Mesendoderm (in vitro differentiated cells): ENCODE results near the gene LRRC4C.
A peak's percentile ranks its signal among the peaks of the same experiment; 100 is the strongest.

ENCODE experiments used
- DNase-seq: peaks from one replicate; pipeline ENCODE4 v3.0.0; 2013
- H2AK5ac ChIP-seq: 2 replicates; pipeline ENCODE4 v1.6.1; 2013; ENCODE audit warnings: low read length, inconsistent platforms
- H2BK120ac ChIP-seq: 2 replicates; pipeline ENCODE4 v1.6.1; 2013; ENCODE audit warnings: low read depth, mild to moderate bottlenecking, low read length, moderate library complexity, mixed read lengths
- H2BK15ac ChIP-seq: replicated peaks from 2 replicates; pipeline ENCODE4 v1.6.1; 2013; ENCODE audit warnings: low read depth, mild to moderate bottlenecking, moderate library complexity
- H2BK5ac ChIP-seq: 2 replicates; pipeline ENCODE4 v1.6.1; 2013; ENCODE audit warnings: low read length, inconsistent platforms
- H3K18ac ChIP-seq: 2 replicates; pipeline ENCODE4 v1.6.1; 2013; ENCODE audit warnings: mild to moderate bottlenecking, low read length, mixed read lengths
- H3K23ac ChIP-seq: one replicate; pipeline ENCODE4 v1.6.1; 2013; ENCODE audit warnings: low read length
- H3K27ac ChIP-seq: 2 replicates; pipeline ENCODE4 v1.5.1; 2013; ENCODE audit warnings: low read depth, mild to moderate bottlenecking, inconsistent platforms, low read length, moderate library complexity
- H3K27me3 ChIP-seq: 2 replicates; pipeline ENCODE4 v1.6.1; 2013; ENCODE audit warnings: low read length, control low read depth, mild to moderate bottlenecking, inconsistent platforms; ENCODE audit not compliant: insufficient read depth, poor library complexity
- H3K36me3 ChIP-seq: 2 replicates; pipeline ENCODE4 v1.6.1; 2013; ENCODE audit warnings: low read length, inconsistent platforms; ENCODE audit not compliant: control insufficient read depth, insufficient read depth
- H3K4ac ChIP-seq: one replicate; pipeline ENCODE4 v1.6.1; 2013; ENCODE audit warnings: low read depth, mild to moderate bottlenecking, low read length, moderate library complexity
- H3K4me1 ChIP-seq: 2 replicates; pipeline ENCODE4 v1.6.1; 2013; ENCODE audit warnings: low read depth, low read length, inconsistent platforms; ENCODE audit not compliant: control insufficient read depth
- H3K4me2 ChIP-seq: 2 replicates; pipeline ENCODE4 v1.6.1; 2013; ENCODE audit warnings: low read length
- H3K4me3 ChIP-seq: 2 replicates; pipeline ENCODE4 v1.5.1; 2013; ENCODE audit warnings: mild to moderate bottlenecking, low read length
- H3K56ac ChIP-seq: one replicate; pipeline ENCODE4 v1.6.1; 2013; ENCODE audit warnings: low read length
- H3K79me1 ChIP-seq: 2 replicates; pipeline ENCODE4 v1.6.1; 2013; ENCODE audit warnings: low read length, inconsistent platforms
- H3K79me2 ChIP-seq: 2 replicates; pipeline ENCODE4 v1.6.1; 2013; ENCODE audit warnings: mild to moderate bottlenecking, low read length; ENCODE audit not compliant: control insufficient read depth, insufficient read depth
- H3K9ac ChIP-seq: 2 replicates; pipeline ENCODE4 v1.6.1; 2013; ENCODE audit warnings: low read length, inconsistent platforms
- H4K5ac ChIP-seq: one replicate; pipeline ENCODE4 v1.6.1; 2013; ENCODE audit warnings: low read length
- H4K8ac ChIP-seq: one replicate; pipeline ENCODE4 v1.6.1; 2013; ENCODE audit warnings: low read depth, mild to moderate bottlenecking, control low read depth, low read length, moderate library complexity
- WGBS: extraction: QIAGEN DNeasy Blood & Tissue Kit; methylation state at CpG from one replicate; pipeline ENCODE4 v1.1.7; 2013; ENCODE audit warnings: low lambda C conversion rate, missing lambda C conversion rate; ENCODE audit not compliant: insufficient coverage; ENCODE audit errors: extremely low coverage; 5-methylcytosine and 5-hydroxymethylcytosine counted together

LRRC4C gene

DNA sequence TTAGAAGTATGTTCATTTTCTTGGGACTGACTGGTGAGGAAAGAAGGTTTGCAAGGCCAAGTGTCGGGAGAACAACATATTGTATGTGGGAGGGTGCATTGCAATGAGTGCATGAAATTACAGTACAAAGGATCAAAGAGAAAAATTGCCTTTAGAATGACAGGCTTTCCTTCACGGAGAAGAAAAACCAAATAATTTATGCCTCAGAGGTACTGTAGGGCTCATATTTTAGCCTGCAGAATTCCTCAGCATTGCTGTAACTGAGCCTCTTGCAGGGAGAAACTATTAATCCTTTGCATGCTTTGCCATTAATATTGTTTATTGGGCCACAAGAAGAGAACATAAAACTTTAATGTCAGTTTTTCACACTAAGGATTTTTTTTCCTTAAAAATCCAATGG lies 60.1 kb downstream of the LRRC4C start:
- H3K56ac ChIP-seq, result no peak overlapping the region
- no peak overlapping the region for H2BK120ac ChIP-seq
- H2AK5ac ChIP-seq, result no peak overlapping the region
- H2BK15ac ChIP-seq, result no peak overlapping the region
- DNase-seq, result no peak
- H3K4ac ChIP-seq, result no peak overlapping the region
- H3K27me3 ChIP-seq, result no peaks in the 10 kb centered on the region
- no peak overlapping the region for H3K23ac ChIP-seq
- no peak overlapping the region for H3K18ac ChIP-seq
- H3K4me3 ChIP-seq, result no peak overlapping the region
- H3K9ac ChIP-seq, result no peak overlapping the region
- WGBS, result no CpG with 5 or more reads among the region's 2 CpGs
- H4K5ac ChIP-seq, result no peak overlapping the region
- H4K8ac ChIP-seq, result no peak overlapping the region
- no peaks in the 10 kb centered on the region for H3K79me1 ChIP-seq
- no peaks in the 10 kb centered on the region for H3K79me2 ChIP-seq
- H3K4me1 ChIP-seq, result no peaks in the 10 kb centered on the region
- H2BK5ac ChIP-seq, result no peak overlapping the region
- no peak overlapping the region for H3K27ac ChIP-seq
- H3K4me2 ChIP-seq, result no peak overlapping the region
- no peaks in the 10 kb centered on the region for H3K36me3 ChIP-seq

- H2BK120ac ChIP-seq, result no peak overlapping the region
- H3K18ac ChIP-seq, result no peak overlapping the region
- H3K9ac ChIP-seq, result no peak overlapping the region
- no peak overlapping the region for H2AK5ac ChIP-seq
- H3K79me1 ChIP-seq, result no peaks in the 10 kb centered on the region
- no peak overlapping the region for H2BK15ac ChIP-seq
- H3K79me2 ChIP-seq, result no peaks in the 10 kb centered on the region
- peaks cover 8% of the 10 kb centered on the region for H3K4me1 ChIP-seq
- WGBS, result no CpG with 5 or more reads among the region's 3 CpGs
- no peak overlapping the region for H2BK5ac ChIP-seq
- no peaks in the 10 kb centered on the region for H3K36me3 ChIP-seq
- no peak overlapping the region for H4K8ac ChIP-seq
- no peak overlapping the region for H3K27ac ChIP-seq
- H3K27me3 ChIP-seq, result no peaks in the 10 kb centered on the region
- no peak overlapping the region for H3K4me2 ChIP-seq
- no peak for DNase-seq
- no peak overlapping the region for H3K4me3 ChIP-seq
- no peak overlapping the region for H3K23ac ChIP-seq
- no peak overlapping the region for H3K4ac ChIP-seq
- no peak overlapping the region for H4K5ac ChIP-seq
- H3K56ac ChIP-seq, result no peak overlapping the region
Observed at GRCh38 chr11:41398175-41398574, 61.3 kb downstream of the LRRC4C start.

DNA sequence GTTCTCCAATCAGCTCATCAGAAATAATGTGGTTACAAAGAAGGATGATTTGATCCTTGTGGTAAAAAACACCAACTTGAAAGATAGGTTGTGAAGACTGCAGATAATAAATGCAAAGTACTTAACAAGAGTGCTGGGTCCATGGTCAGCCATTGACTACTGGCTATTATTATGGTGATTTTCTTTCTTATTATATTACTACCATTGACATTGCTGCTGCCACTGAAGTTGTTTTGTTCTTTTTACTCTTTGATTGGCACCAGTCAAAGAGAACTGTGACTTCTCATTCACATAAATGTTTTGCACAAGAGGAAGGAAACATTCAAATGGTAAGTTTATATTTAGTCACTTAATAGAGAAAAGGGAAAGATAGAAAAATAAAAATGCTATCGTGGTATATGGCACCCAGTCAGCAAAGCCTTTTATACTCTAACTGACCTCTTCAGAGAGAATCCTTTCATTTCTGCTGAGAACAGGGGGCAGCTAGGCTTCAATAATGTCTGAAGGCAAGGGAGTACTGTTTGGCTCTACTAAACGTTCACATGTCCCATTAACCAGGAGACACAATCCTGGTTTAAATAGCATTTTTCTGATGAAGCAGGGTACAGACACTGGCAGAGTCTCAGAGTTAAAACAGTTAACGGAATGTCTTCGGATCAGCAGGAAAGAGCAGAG lies 64.8 kb downstream of the LRRC4C start:
- Histone ChIP-seq H4K8ac (peak overlapping the region; percentile 81), H3K4ac (no peak overlapping the region), H2BK5ac (no peak overlapping the region), H3K27ac (peak overlapping the region; percentile 24), H3K36me3 (no peaks in the 10 kb centered on the region), H3K79me2 (no peaks in the 10 kb centered on the region), H4K5ac (no peak overlapping the region), H2AK5ac (no peak overlapping the region), H2BK120ac (no peak overlapping the region), H3K18ac (peak overlapping the region; percentile 70), H3K4me2 (no peak overlapping the region), H3K23ac (no peak overlapping the region), H3K9ac (no peak overlapping the region), H2BK15ac (peak overlapping the region; percentile 85), H3K56ac (no peak overlapping the region), H3K27me3 (no peaks in the 10 kb centered on the region), H3K79me1 (no peaks in the 10 kb centered on the region), H3K4me3 (no peak overlapping the region), H3K4me1 (peaks cover 13% of the 10 kb centered on the region)
- WGBS, result no CpG with 5 or more reads among the region's 4 CpGs
- no peak for DNase-seq

DNA sequence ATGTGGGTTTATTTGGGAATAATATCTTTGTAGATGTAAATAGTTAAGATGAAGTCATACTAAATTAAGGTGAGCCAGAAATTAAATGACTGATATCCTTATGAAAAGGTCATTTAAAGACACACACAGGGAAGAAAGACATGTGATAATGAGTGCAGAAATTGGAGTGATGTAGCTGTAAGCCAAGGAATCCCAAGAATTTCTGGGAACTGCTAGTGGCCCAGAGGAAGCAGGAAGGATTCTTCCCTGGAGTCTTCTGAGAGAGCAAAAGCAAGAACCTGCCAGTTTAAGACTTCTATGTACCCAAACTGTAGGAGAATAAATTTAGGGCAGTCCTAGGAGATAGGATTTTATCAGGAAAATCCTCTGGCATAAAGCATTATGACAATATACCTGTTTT lies 66.9 kb downstream of the LRRC4C start:
- no peak overlapping the region for H3K56ac ChIP-seq

DNA sequence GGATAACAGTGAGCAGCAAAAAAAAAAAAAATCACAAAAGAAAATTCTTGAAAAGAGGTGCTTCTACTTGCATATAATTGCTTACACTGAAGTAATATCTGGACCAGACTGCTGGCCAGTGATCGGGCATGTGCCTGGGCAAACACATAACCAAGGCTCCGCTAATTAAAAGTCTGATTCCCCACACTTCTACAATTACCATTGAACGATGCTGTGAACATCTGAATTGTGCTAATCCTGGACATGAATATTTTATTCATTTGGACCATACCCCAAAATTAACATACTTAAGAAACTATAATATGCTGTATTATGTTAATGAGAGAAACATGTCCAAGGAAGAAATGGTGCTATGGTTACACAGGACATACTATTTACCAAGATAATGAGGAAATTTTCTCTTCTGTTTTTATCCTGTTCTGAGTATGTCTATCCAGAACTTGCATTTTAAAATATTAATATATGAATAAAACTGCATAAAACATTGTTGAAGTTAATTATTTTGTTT lies 69.8 kb downstream of the LRRC4C start:
- no peaks in the 10 kb centered on the region for H3K27me3 ChIP-seq
- no peak overlapping the region for H2BK5ac ChIP-seq
- H3K18ac ChIP-seq, result no peak overlapping the region
- H2AK5ac ChIP-seq, result no peak overlapping the region
- H3K4me3 ChIP-seq, result no peak overlapping the region
- H3K4ac ChIP-seq, result no peak overlapping the region
- H2BK120ac ChIP-seq, result no peak overlapping the region
- H3K36me3 ChIP-seq, result no peaks in the 10 kb centered on the region
- H2BK15ac ChIP-seq, result no peak overlapping the region
- H3K9ac ChIP-seq, result no peak overlapping the region
- H4K5ac ChIP-seq, result no peak overlapping the region
- DNase-seq, result no peak
- no peak overlapping the region for H3K56ac ChIP-seq
- no peaks in the 10 kb centered on the region for H3K79me1 ChIP-seq
- H3K79me2 ChIP-seq, result no peaks in the 10 kb centered on the region
- peaks cover 13% of the 10 kb centered on the region for H3K4me1 ChIP-seq
- H3K4me2 ChIP-seq, result no peak overlapping the region
- no peak overlapping the region for H3K23ac ChIP-seq
- H4K8ac ChIP-seq, result no peak overlapping the region
- H3K27ac ChIP-seq, result no peak overlapping the region
- WGBS, result no CpG with 5 or more reads among the region's 3 CpGs

More for the DNA sequence above, 66.9 kb downstream of the LRRC4C start:
- Histone ChIP-seq H2BK120ac (no peak overlapping the region), H3K9ac (no peak overlapping the region), H2BK15ac (no peak overlapping the region), H3K79me1 (no peaks in the 10 kb centered on the region), H3K27me3 (no peaks in the 10 kb centered on the region), H4K8ac (no peak overlapping the region), H3K4me3 (no peak overlapping the region), H4K5ac (no peak overlapping the region), H3K18ac (no peak overlapping the region), H3K79me2 (no peaks in the 10 kb centered on the region), H2AK5ac (no peak overlapping the region), H3K4ac (no peak overlapping the region), H3K4me1 (peaks cover 13% of the 10 kb centered on the region), H3K4me2 (no peak overlapping the region), H3K36me3 (no peaks in the 10 kb centered on the region), H3K27ac (no peak overlapping the region), H2BK5ac (no peak overlapping the region), H3K23ac (no peak overlapping the region)
- DNase-seq, result peak; percentile 86

GRCh38 chr11:41384329-41384728 lies 75.1 kb downstream of the LRRC4C start:
- Histone ChIP-seq H3K4me1 (peaks cover 2% of the 10 kb centered on the region), H3K27me3 (no peaks in the 10 kb centered on the region), H3K79me2 (no peaks in the 10 kb centered on the region), H2AK5ac (no peak overlapping the region), H3K79me1 (no peaks in the 10 kb centered on the region), H4K5ac (no peak overlapping the region), H3K36me3 (no peaks in the 10 kb centered on the region), H3K23ac (no peak overlapping the region), H3K18ac (no peak overlapping the region), H3K4ac (no peak overlapping the region), H3K4me3 (no peak overlapping the region), H3K9ac (no peak overlapping the region), H3K4me2 (no peak overlapping the region), H2BK15ac (no peak overlapping the region), H2BK120ac (no peak overlapping the region), H3K56ac (no peak overlapping the region), H2BK5ac (no peak overlapping the region), H4K8ac (no peak overlapping the region), H3K27ac (no peak overlapping the region)
- no peak for DNase-seq
- WGBS, result no CpG with 5 or more reads among the region's 1 CpG
